ENCODE measurements around the gene MDH1.
"Not testable (repeated sequence)": the region's sequence is repeated elsewhere in the genome, so short reads cannot be mapped to it uniquely, and the experiment has no call there.

The MDH1 gene

GRCh38 chr2:63589148-63589958, 590 bp downstream of the MDH1 start:
- DNase-seq (ENCODE audit: low spot score): no peak

- DNase-seq (ENCODE audit: low spot score): no peak
These were observed 2.1 kb downstream of the MDH1 start for GRCh38 chr2:63590626-63591408.

GRCh38 chr2:63591566-63592175, 2.9 kb downstream of the MDH1 start:
- no peak for DNase-seq (ENCODE audit: low spot score)

- no peak for DNase-seq (ENCODE audit: low spot score)
These were observed 5.9 kb downstream of the MDH1 start for GRCh38 chr2:63594660-63595059.

- DNase-seq (ENCODE audit: low spot score): no peak
These were observed 7.7 kb downstream of the MDH1 start for GRCh38 chr2:63596401-63596883.

- no peak for DNase-seq (ENCODE audit: low spot score)
These were observed 10.2 kb downstream of the MDH1 start for GRCh38 chr2:63598981-63599380.

- DNase-seq (ENCODE audit: low spot score): no peak
These were observed 12.2 kb downstream of the MDH1 start for GRCh38 chr2:63600881-63601460.

GRCh38 chr2:63604666-63605065, 15.9 kb downstream of the MDH1 start:
- no peak for DNase-seq (ENCODE audit: low spot score)

- not testable (repeated sequence) for DNase-seq (ENCODE audit: low spot score)
These were observed 20.1 kb downstream of the MDH1 start for GRCh38 chr2:63608865-63609264.

- no peak for DNase-seq (ENCODE audit: low spot score)
These were observed 21.8 kb downstream of the MDH1 start for GRCh38 chr2:63610525-63610924.

GRCh38 chr2:63613391-63613901, 24.7 kb downstream of the MDH1 start:
- no peak for DNase-seq (ENCODE audit: low spot score)

GRCh38 chr2:63614448-63614968, 25.7 kb downstream of the MDH1 start:
- no peak for DNase-seq (ENCODE audit: low spot score)

- no peak for DNase-seq (ENCODE audit: low spot score)
These were observed 26.5 kb downstream of the MDH1 start for GRCh38 chr2:63614983-63615945.

- no peak for DNase-seq (ENCODE audit: low spot score)
These were observed 28.6 kb downstream of the MDH1 start for GRCh38 chr2:63617366-63617765.

- DNase-seq (ENCODE audit: low spot score): no peak
These were observed 30.6 kb downstream of the MDH1 start for GRCh38 chr2:63619328-63619727.

- no peak for DNase-seq (ENCODE audit: low spot score)
These were observed 34.0 kb downstream of the MDH1 start for GRCh38 chr2:63622751-63623150.

- DNase-seq (ENCODE audit: low spot score): not testable (repeated sequence)
These were observed 35.0 kb downstream of the MDH1 start for GRCh38 chr2:63623763-63624162.

GRCh38 chr2:63627866-63628265, 39.1 kb downstream of the MDH1 start:
- no peak for DNase-seq (ENCODE audit: low spot score)

GRCh38 chr2:63628403-63628942, 39.7 kb downstream of the MDH1 start:
- DNase-seq (ENCODE audit: low spot score): no peak

GRCh38 chr2:63631501-63631900, 42.7 kb downstream of the MDH1 start:
- DNase-seq (ENCODE audit: low spot score): no peak
